Tibial nerve (tissue), 4 donors: ENCODE results near the gene TAS2R16.

Experiments
- EP300 ChIP-seq, 2 donors: sonication (generic); formaldehyde crosslinking; IDR thresholded peaks; one replicate each; pipeline ENCODE4 v1.6.1; 2017; ENCODE audit warnings: antibody characterized with exemption in 2 of 2, mild to moderate bottlenecking in 1 of 2
- POLR2A ChIP-seq, 2 donors: fragments of 450-650 bp; IDR thresholded peaks; one replicate each; pipeline ENCODE4 v1.6.1; 2017; ENCODE audit warnings: antibody characterized with exemption in 2 of 2, mild to moderate bottlenecking in 2 of 2, moderate library complexity in 2 of 2
- TF ChIP-seq, protein P1 (sequence below), 5 experiments: fragments of 200-600 bp in 3 of 5; fragments of 450-650 bp in 2 of 5; sonication (generic) in 3 of 5; IDR thresholded peaks; one replicate each; pipeline ENCODE4 v1.5.1; 2016 to 2019; ENCODE audit warnings: antibody characterized with exemption in 5 of 5, mild to moderate bottlenecking in 3 of 5, moderate library complexity in 2 of 5

DNA sequence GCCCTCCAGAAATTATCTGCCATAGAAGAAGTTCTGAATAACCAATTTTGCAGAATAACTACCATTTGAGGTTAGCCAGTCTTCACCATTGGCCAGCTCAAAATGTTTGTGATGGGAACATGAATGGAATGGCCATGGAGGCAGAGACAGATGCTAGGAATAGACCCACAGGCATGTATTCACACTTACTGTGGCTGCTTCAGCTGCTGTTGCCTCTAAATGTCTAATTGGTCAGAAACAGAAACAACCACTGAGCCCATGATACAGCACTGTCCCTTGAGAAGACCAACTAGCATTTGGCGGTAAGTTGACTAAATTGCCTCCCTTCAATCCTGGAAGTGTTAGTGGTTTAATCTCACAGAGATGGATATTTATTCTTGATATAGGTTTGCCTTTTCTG, 38.6 kb upstream of the TAS2R16 start:
- TF ChIP-seq, protein P1, sequence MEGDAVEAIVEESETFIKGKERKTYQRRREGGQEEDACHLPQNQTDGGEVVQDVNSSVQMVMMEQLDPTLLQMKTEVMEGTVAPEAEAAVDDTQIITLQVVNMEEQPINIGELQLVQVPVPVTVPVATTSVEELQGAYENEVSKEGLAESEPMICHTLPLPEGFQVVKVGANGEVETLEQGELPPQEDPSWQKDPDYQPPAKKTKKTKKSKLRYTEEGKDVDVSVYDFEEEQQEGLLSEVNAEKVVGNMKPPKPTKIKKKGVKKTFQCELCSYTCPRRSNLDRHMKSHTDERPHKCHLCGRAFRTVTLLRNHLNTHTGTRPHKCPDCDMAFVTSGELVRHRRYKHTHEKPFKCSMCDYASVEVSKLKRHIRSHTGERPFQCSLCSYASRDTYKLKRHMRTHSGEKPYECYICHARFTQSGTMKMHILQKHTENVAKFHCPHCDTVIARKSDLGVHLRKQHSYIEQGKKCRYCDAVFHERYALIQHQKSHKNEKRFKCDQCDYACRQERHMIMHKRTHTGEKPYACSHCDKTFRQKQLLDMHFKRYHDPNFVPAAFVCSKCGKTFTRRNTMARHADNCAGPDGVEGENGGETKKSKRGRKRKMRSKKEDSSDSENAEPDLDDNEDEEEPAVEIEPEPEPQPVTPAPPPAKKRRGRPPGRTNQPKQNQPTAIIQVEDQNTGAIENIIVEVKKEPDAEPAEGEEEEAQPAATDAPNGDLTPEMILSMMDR (IDR thresholded peaks at IDR 0.05), result no peak
- TF ChIP-seq POLR2A (IDR thresholded peaks at IDR 0.05) (no peak), EP300 (IDR thresholded peaks at IDR 0.05) (no peak)
